Activated CD4-positive, alpha-beta memory T cell treated with anti-CD3 and anti-CD28 coated beads for 36 hours (primary cell): Measurements from ENCODE around the gene LRRC10. TPM values are rescaled to one million over a fixed set of nuclear protein-coding genes. Genes with fewer than 3 reads are reported as not detected.

Experiments
- CTCF ChIA-PET: fragments of 350-600 bp; sonication (Branson Sonifier 250); formaldehyde crosslinking; loops from one replicate; lab custom pipeline; 2021; ENCODE audit warnings: antibody characterized with exemption, inconsistent platforms; lab: Charles Lee
- POLR2A ChIA-PET: fragments of 350-600 bp; sonication (Branson Sonifier 250); formaldehyde crosslinking; loops from one replicate; lab custom pipeline; 2021; ENCODE audit warnings: antibody characterized with exemption; lab: Charles Lee
- DNase-seq: peaks from one replicate; pipeline ENCODE4 v3.0.0-alpha.2; 2020
- H3K27ac Mint-ChIP-seq: one replicate; pipeline ENCODE4 v1.8.0; 2021; ENCODE audit warnings: mixed read lengths
- H3K27me3 Mint-ChIP-seq: one replicate; pipeline ENCODE4 v1.8.0; 2021; ENCODE audit warnings: mixed read lengths
- H3K36me3 Mint-ChIP-seq: one replicate; pipeline ENCODE4 v1.8.0; 2021; ENCODE audit warnings: mixed read lengths
- H3K4me1 Mint-ChIP-seq: one replicate; pipeline ENCODE4 v1.8.0; 2021; ENCODE audit warnings: low read depth, mixed read lengths
- H3K4me3 Mint-ChIP-seq: one replicate; pipeline ENCODE4 v1.8.0; 2021; ENCODE audit warnings: mild to moderate bottlenecking, mixed read lengths
- H3K9me3 Mint-ChIP-seq: one replicate; pipeline ENCODE4 v1.8.0; 2021; ENCODE audit warnings: mixed read lengths
- intact Hi-C: fragments of 100-400 bp; cut with micrococcal nuclease; formaldehyde crosslinking; loops from one replicate; pipeline ENCODE4 v1.15.1; 2023
- microRNA-seq: library from miRNA; unstranded; fragments of <30 nt; microRNA quantifications from one replicate; pipeline ENCODE4 v1.2.0, GENCODE V29; 2022; ENCODE audit warnings: borderline number of aligned reads, borderline microRNAs expressed, borderline replicate concordance
- total RNA-seq, 2 experiments: library from RNA; stranded (reverse); gene quantifications; one replicate each; pipeline ENCODE4 v1.2.3, GENCODE V29; 2021

The LRRC10 gene
- total RNA-seq, 2 experiments from 2014 or later = not detected

DNA sequence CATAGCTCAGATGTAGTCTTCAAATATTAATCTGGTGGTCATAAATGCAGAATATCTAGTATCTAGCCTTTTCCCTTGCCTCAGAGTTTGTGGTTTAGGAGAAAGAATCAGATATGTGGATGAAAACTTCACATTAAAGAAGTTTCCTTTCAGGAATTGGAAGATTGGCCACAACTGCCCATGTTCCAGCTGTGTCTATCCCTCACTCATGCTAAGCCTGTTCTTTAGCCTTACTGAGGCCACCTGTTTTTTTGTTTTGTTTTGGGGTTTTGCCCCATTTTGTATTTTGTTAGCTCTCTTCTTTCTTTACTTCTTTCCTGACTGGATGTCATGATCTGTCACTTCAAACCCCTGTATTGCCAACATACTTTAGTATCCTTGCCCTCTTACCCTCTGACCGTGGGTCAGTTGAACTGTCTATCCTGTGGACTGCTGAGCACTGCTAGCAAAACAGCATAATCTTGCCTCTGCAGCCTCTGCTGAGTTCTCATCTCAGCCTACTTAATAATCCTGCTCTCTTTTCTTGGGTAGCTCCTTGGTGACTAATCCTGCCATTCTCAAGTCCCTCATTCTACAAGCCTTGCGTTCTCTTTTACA, 47.4 kb downstream of the LRRC10 start:
- ChIA-PET CTCF (no interaction called here), POLR2A (no interaction called here)
- Mint-ChIP-seq H3K36me3 (no peaks in the 10 kb centered on the region), H3K27ac (no peak overlapping the region), H3K4me1 (peaks cover 3% of the 10 kb centered on the region), H3K4me3 (no peak overlapping the region), H3K9me3 (no peaks in the 10 kb centered on the region), H3K27me3 (no peaks in the 10 kb centered on the region)
- intact Hi-C loops = no loop called here
- no peak for DNase-seq

Small RNAs within 50 kb of the gene (microRNA-seq; reads per million reads assigned to microRNA genes)
- gene MIR3913-1 = not detected
- not detected for gene MIR3913-2

Other genes with a start within 250 kb of the LRRC10 start
- 1 to 10 TPM; 8.6 to 9.5 TPM for gene FRS2, start 140.5 kb downstream of the LRRC10 start, total RNA-seq
- 100 to 1,000 TPM; 264 to 267 TPM for gene CCT2, start 25.4 kb downstream of the LRRC10 start, total RNA-seq
- gene BEST3, start 88.4 kb upstream of the LRRC10 start, total RNA-seq = not detected
- 10 to 100 TPM; 30.3 to 34.0 TPM for gene RAB3IP, start 128.0 kb upstream of the LRRC10 start, total RNA-seq
- not detected for gene MYRFL, start 214.3 kb upstream of the LRRC10 start, total RNA-seq